H1 (cell line): ENCODE measurements around the gene MARCHF10. TPM values are rescaled to one million over a fixed set of nuclear protein-coding genes. Genes with fewer than 3 reads are reported as not detected.

Experiments
- CTCF ChIA-PET: fragments of 300-600 bp; sonication (Branson Sonifier 250); formaldehyde crosslinking; loops from one replicate; lab custom pipeline; 2021; ENCODE audit not compliant: partially characterized antibody; lab: Charles Lee
- POLR2A ChIA-PET: fragments of 300-600 bp; sonication (Branson Sonifier 250); formaldehyde crosslinking; loops from one replicate; lab custom pipeline; 2021; ENCODE audit warnings: inconsistent platforms; ENCODE audit not compliant: partially characterized antibody; lab: Charles Lee
- DNase-seq, 2 experiments: peaks; one replicate each; pipeline versions ENCODE4 v3.0.0 to v3.0.0-alpha.2; 2010 to 2022; ENCODE audit warnings: low spot score in 2 of 2, low read depth in 1 of 2, mixed read lengths in 1 of 2
- FAIRE-seq: peaks from 2 replicates; lab custom pipeline; 2011; peaks lifted over from hg19 to GRCh38; lab: Jason Lieb, UNC
- H2AFZ ChIP-seq: 2 replicates; pipeline ENCODE4 v1.8.1; 2012; ENCODE audit warnings: low read length, inconsistent platforms
- H2AK5ac ChIP-seq: 2 replicates; pipeline ENCODE4 v1.6.1; 2013; ENCODE audit warnings: low read depth, low read length
- H2BK120ac ChIP-seq: replicated peaks from 2 replicates; pipeline ENCODE3; 2013; ENCODE audit warnings: low read depth, low read length, inconsistent platforms
- H2BK12ac ChIP-seq: 2 replicates; pipeline ENCODE4 v1.6.1; 2013; ENCODE audit warnings: low read depth, low read length
- H2BK15ac ChIP-seq: 2 replicates; pipeline ENCODE4 v1.6.1; 2013; ENCODE audit warnings: low read length
- H2BK20ac ChIP-seq: 2 replicates; pipeline ENCODE4 v1.6.1; 2013; ENCODE audit warnings: low read length
- H2BK5ac ChIP-seq: 2 replicates; pipeline ENCODE4 v1.6.1; 2013; ENCODE audit warnings: low read depth, low read length
- H3K14ac ChIP-seq: 2 replicates; pipeline ENCODE4 v1.6.1; 2013; ENCODE audit warnings: inconsistent platforms; ENCODE audit not compliant: insufficient read length
- H3K18ac ChIP-seq: 2 replicates; pipeline ENCODE4 v1.6.1; 2013; ENCODE audit warnings: low read length; ENCODE audit errors: extremely low read depth
- H3K23ac ChIP-seq: 2 replicates; pipeline ENCODE4 v1.6.1; 2013; ENCODE audit warnings: inconsistent platforms; ENCODE audit not compliant: insufficient read length
- H3K23me2 ChIP-seq: 2 replicates; pipeline ENCODE4 v1.6.1; 2013; ENCODE audit warnings: low read depth, low read length
- H3K27ac ChIP-seq: 2 replicates; pipeline ENCODE4 v1.6.1; 2011; ENCODE audit warnings: low read depth, low read length, inconsistent platforms
- H3K27me3 ChIP-seq, 4 experiments: replicated peaks in 1 of 4; 1 replicate in 1 of 4; 2 replicates in 3 of 4; pipeline versions ENCODE4 v1.6.1 to v1.8.1; 2011 to 2013; ENCODE audit warnings: low read length in 3 of 4, mild to moderate bottlenecking in 3 of 4, inconsistent platforms in 2 of 4, mixed read lengths in 2 of 4, moderate library complexity in 1 of 4; ENCODE audit not compliant: control insufficient read depth in 3 of 4, insufficient read depth in 3 of 4; ENCODE audit errors: extremely low read depth in 1 of 4
- H3K36me3 ChIP-seq, 4 experiments: 2 replicates each; pipeline versions ENCODE4 v1.6.1 to v1.8.1; 2011 to 2013; ENCODE audit warnings: mild to moderate bottlenecking in 4 of 4, low read length in 3 of 4, moderate library complexity in 2 of 4, control low read depth in 1 of 4, inconsistent platforms in 1 of 4; ENCODE audit not compliant: insufficient read depth in 4 of 4, control insufficient read depth in 2 of 4
- H3K4ac ChIP-seq: replicated peaks from 2 replicates; pipeline ENCODE3; 2013; ENCODE audit warnings: low read length, low read depth, mixed read lengths, inconsistent platforms; ENCODE audit not compliant: insufficient read length
- H3K4me1 ChIP-seq, 4 experiments: replicated peaks in 1 of 4; 1 replicate in 1 of 4; 2 replicates in 3 of 4; pipeline versions ENCODE4 v1.6.1 to v1.8.1; 2011 to 2013; ENCODE audit warnings: low read length in 3 of 4, inconsistent platforms in 2 of 4, mixed read lengths in 1 of 4; ENCODE audit not compliant: insufficient read depth in 4 of 4, control insufficient read depth in 3 of 4
- H3K4me2 ChIP-seq, 2 experiments: 2 replicates each; pipeline versions ENCODE4 v1.6.1 to v1.8.1; 2011 to 2013; ENCODE audit warnings: low read depth in 2 of 2, low read length in 2 of 2, control low read depth in 1 of 2, inconsistent platforms in 1 of 2, mild to moderate bottlenecking in 1 of 2; ENCODE audit not compliant: insufficient read depth in 1 of 2
- H3K4me3 ChIP-seq, 4 experiments: fragments of 200-600, 300-600 bp in 1 of 4; sonication (generic), shearing (Covaris generic), sonication (Bioruptor Twin) in 1 of 4; 2 replicates each; pipeline versions ENCODE4 v1.5.1 to v1.8.1; 2011 to 2016; ENCODE audit warnings: low read length in 4 of 4, low read depth in 3 of 4, control low read depth in 2 of 4, inconsistent platforms in 2 of 4, mild to moderate bottlenecking in 2 of 4, mixed read lengths in 1 of 4, moderate library complexity in 1 of 4; ENCODE audit not compliant: insufficient read depth in 2 of 4; ENCODE audit errors: extremely low read depth in 1 of 4
- H3K56ac ChIP-seq: replicated peaks from 2 replicates; pipeline ENCODE3; 2013; ENCODE audit warnings: low read depth, mild to moderate bottlenecking, mixed read lengths, low read length, inconsistent platforms; ENCODE audit not compliant: insufficient read length
- H3K79me1 ChIP-seq: 2 replicates; pipeline ENCODE4 v1.6.1; 2013; ENCODE audit warnings: low read depth, low read length, control low read depth
- H3K79me2 ChIP-seq, 2 experiments: 2 replicates each; pipeline versions ENCODE4 v1.6.1 to v1.8.1; 2012 to 2013; ENCODE audit warnings: low read length in 2 of 2, mild to moderate bottlenecking in 2 of 2, inconsistent platforms in 1 of 2; ENCODE audit not compliant: insufficient read depth in 2 of 2, control insufficient read depth in 1 of 2
- H3K9ac ChIP-seq, 4 experiments: replicated peaks in 1 of 4; 1 replicate in 1 of 4; 2 replicates in 3 of 4; pipeline versions ENCODE4 v1.6.1 to v1.8.1; 2011 to 2013; ENCODE audit warnings: low read depth in 3 of 4, low read length in 3 of 4, control low read depth in 2 of 4, mild to moderate bottlenecking in 2 of 4, moderate library complexity in 2 of 4, inconsistent platforms in 1 of 4; ENCODE audit errors: extremely low read depth in 1 of 4
- H3K9me3 ChIP-seq, 2 experiments: 2 replicates each; pipeline versions ENCODE4 v1.6.1 to v1.8.1; 2012 to 2013; ENCODE audit warnings: mild to moderate bottlenecking in 2 of 2, moderate library complexity in 2 of 2, control low read depth in 1 of 2, inconsistent platforms in 1 of 2, low read depth in 1 of 2, low read length in 1 of 2, mixed read lengths in 1 of 2; ENCODE audit not compliant: insufficient read depth in 2 of 2
- H4K20me1 ChIP-seq, 2 experiments: replicated peaks in 1 of 2; 2 replicates each; pipeline versions ENCODE3 to v1.8.1; 2011 to 2013; ENCODE audit warnings: inconsistent platforms in 2 of 2, low read length in 2 of 2, mild to moderate bottlenecking in 1 of 2; ENCODE audit not compliant: insufficient read depth in 2 of 2, control insufficient read depth in 1 of 2
- H4K5ac ChIP-seq: 2 replicates; pipeline ENCODE4 v1.6.1; 2013; ENCODE audit warnings: low read length, low read depth, mixed read lengths, inconsistent platforms; ENCODE audit not compliant: insufficient read length
- H4K8ac ChIP-seq: 2 replicates; pipeline ENCODE4 v1.8.0; 2013; ENCODE audit warnings: mild to moderate bottlenecking, moderate library complexity, low read length, inconsistent platforms; ENCODE audit not compliant: insufficient read depth; ENCODE audit errors: extremely low read depth
- H4K91ac ChIP-seq: replicated peaks from 2 replicates; pipeline ENCODE3; 2013; ENCODE audit warnings: low read length, mixed read lengths, inconsistent platforms; ENCODE audit not compliant: insufficient read length
- CREB1 ChIP-seq: IDR thresholded peaks from 2 replicates; pipeline ENCODE4 v1.6.1; 2012; ENCODE audit warnings: inconsistent platforms
- EP300 ChIP-seq, 2 experiments: IDR thresholded peaks; 1 replicate in 1 of 2; 2 replicates in 1 of 2; pipeline ENCODE4 v1.6.1; 2011 to 2012; ENCODE audit warnings: low read depth in 2 of 2, low read length in 2 of 2, mild to moderate bottlenecking in 2 of 2, borderline replicate concordance in 1 of 2, inconsistent platforms in 1 of 2, moderate library complexity in 1 of 2
- GABPA ChIP-seq: IDR thresholded peaks from 2 replicates; pipeline ENCODE4 v1.6.1; 2011; ENCODE audit warnings: mild to moderate bottlenecking, low read length, moderate library complexity, borderline replicate concordance; ENCODE audit not compliant: insufficient read depth
- POU5F1 ChIP-seq: IDR thresholded peaks from 2 replicates; pipeline ENCODE4 v1.6.1; 2011; ENCODE audit warnings: low read depth, mild to moderate bottlenecking, low read length, moderate library complexity
- RFX5 ChIP-seq: IDR thresholded peaks from 2 replicates; pipeline ENCODE4 v1.6.1; 2011; ENCODE audit warnings: low read depth, low read length, improper control_type of control experiment, borderline replicate concordance
- SIX5 ChIP-seq: IDR thresholded peaks from 2 replicates; pipeline ENCODE4 v1.6.1; 2011; ENCODE audit warnings: mild to moderate bottlenecking, low read depth, low read length
- SP1 ChIP-seq: IDR thresholded peaks from 2 replicates; pipeline ENCODE4 v1.6.1; 2011; ENCODE audit warnings: low read depth, low read length
- TCF12 ChIP-seq: IDR thresholded peaks from 2 replicates; pipeline ENCODE4 v1.6.1; 2011; ENCODE audit warnings: low read depth, mild to moderate bottlenecking, low read length
- WGBS, 2 experiments: shearing (Covaris generic) in 1 of 2; methylation state at CpG; one replicate each; pipeline versions ENCODE4 v1.1.6 to v1.1.7; 2013 to 2015; ENCODE audit warnings: low lambda C conversion rate in 2 of 2, mixed read lengths in 2 of 2, inconsistent platforms in 1 of 2, low coverage in 1 of 2, missing lambda C conversion rate in 1 of 2; ENCODE audit not compliant: insufficient replicate concordance in 2 of 2, insufficient coverage in 1 of 2, insufficient read length in 1 of 2; ENCODE audit errors: extremely low coverage in 1 of 2, missing lambda C conversion rate in 1 of 2; 5-methylcytosine and 5-hydroxymethylcytosine counted together
- polyA plus RNA-seq, 7 experiments: library from polyadenylated mRNA; depleted of rRNA in 3 of 7; stranded (reverse) in 5 of 7; unstranded in 2 of 7; fragments of >200 nt in 5 of 7; fragments of 200-250 nt in 2 of 7; gene quantifications; 1 replicate in 5 of 7; 2 replicates in 1 of 7; 4 replicates in 1 of 7; pipeline versions ENCODE4 v1.2.1 to v1.2.3, GENCODE V29; 2011 to 2013; ENCODE audit warnings: missing spikeins in 2 of 7, mixed read lengths in 2 of 7
- total RNA-seq: library from RNA; stranded (reverse); fragmentation: NEBNext Ultra II Directional; extraction: Animal tissue kit (Norgen Biotek cat#: 25700); gene quantifications from 2 replicates; pipeline ENCODE4 v1.2.1, GENCODE V29; 2021

The MARCHF10 gene
- total and polyA plus RNA-seq, 2 of the 8 experiments (the other 6 are each of a cell fraction or from before 2014, with no cell fraction given) = 0.48 to 0.73 TPM

DNA sequence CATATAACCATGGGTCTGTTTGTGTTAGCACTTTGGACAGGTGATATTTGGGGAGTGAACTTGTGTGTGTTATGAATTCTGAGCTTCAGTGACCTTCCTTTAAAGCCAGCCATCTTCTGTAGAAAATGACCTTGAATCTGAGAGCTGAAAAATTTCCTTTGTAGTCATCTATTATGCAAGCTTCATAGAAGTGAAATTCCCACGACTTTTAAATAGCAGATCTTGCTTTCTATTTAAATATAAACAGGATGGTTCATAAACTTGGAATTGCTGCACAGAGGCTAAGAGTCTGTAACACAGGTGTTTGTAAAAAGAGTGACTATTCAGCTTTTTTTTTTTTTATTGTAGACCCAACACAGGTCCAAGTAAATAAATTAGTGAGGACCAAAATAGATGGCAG, 85.5 kb downstream of the MARCHF10 start:
- POLR2A ChIA-PET = interaction anchor here (1.6 kb wide), 1 partner anchor 10 kb away, joined by 5 read pairs; no protein-coding TSS in a partner anchor
- WGBS, 2 experiments = 81% methylated on average over 1 of the region's 1 CpG; no CpG with 5 or more reads in 1 of the 2 experiments

More for the DNA sequence above, 85.5 kb downstream of the MARCHF10 start:
- Histone ChIP-seq H3K23me2 (0 out of 2 replicates have a peak, but pooled peaks cover 4% of the 10 kb centered on the region), H2BK5ac (no peak overlapping the region), H3K79me1 (no peaks in the 10 kb centered on the region), H3K79me2 (no peaks in the 10 kb centered on the region), H3K14ac (no peak overlapping the region), H4K20me1 (no peaks in the 10 kb centered on the region), H3K9ac (no peak overlapping the region), H3K18ac (no peak overlapping the region), H3K27me3 (0 out of 7 replicates have a peak, but pooled peaks cover 0 to 1% (median 0%) of the 10 kb centered on the region in 4 experiments), H3K23ac (no peak overlapping the region), H4K5ac (no peak overlapping the region), H2BK120ac (no peak overlapping the region), H3K4me1 (peaks cover 0 to 9% (median under 1%) of the 10 kb centered on the region in 4 experiments; a peak in 3 of 7 replicates), H3K27ac (no peak overlapping the region), H3K9me3 (no peaks in the 10 kb centered on the region), H3K4me3 (no peak overlapping the region), H2AFZ (no peak overlapping the region), H2BK20ac (no peak overlapping the region), H3K4me2 (no peak overlapping the region), H2AK5ac (no peak overlapping the region), H3K4ac (no peak overlapping the region), H4K8ac (no peak overlapping the region), H3K56ac (no peak overlapping the region), H2BK12ac (no peak overlapping the region), H2BK15ac (no peak overlapping the region), H4K91ac (no peak overlapping the region), H3K36me3 (no peaks in the 10 kb centered on the region)
- TF ChIP-seq TCF12 (no peak), SP1 (no peak), RFX5 (no peak), SIX5 (no peak), GABPA (no peak), POU5F1 (no peak), CREB1 (no peak), EP300 (IDR thresholded peaks at IDR 0.05; ENCODE audit: borderline replicate concordance in 1 of 2, low read depth in 2 of 2, low read length in 2 of 2) (no peak)
- FAIRE-seq (no peak), DNase-seq (no peak)
- CTCF ChIA-PET = interaction anchor here (0.9 to 6.1 kb wide), 7 partner anchors 10 to 253 kb away, joined by 3 to 43 read pairs (median 4); no protein-coding TSS in a partner anchor
